GM15510 (cell line): ENCODE measurements around the gene DGAT2.

Source experiments
- POLR2A ChIP-seq: IDR thresholded peaks from 3 replicates; pipeline ENCODE4 v1.6.1; 2011; ENCODE audit warnings: borderline replicate concordance; ENCODE audit not compliant: insufficient read length; ENCODE audit errors: extremely low read depth

Gene DGAT2, protein sequence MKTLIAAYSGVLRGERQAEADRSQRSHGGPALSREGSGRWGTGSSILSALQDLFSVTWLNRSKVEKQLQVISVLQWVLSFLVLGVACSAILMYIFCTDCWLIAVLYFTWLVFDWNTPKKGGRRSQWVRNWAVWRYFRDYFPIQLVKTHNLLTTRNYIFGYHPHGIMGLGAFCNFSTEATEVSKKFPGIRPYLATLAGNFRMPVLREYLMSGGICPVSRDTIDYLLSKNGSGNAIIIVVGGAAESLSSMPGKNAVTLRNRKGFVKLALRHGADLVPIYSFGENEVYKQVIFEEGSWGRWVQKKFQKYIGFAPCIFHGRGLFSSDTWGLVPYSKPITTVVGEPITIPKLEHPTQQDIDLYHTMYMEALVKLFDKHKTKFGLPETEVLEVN

DNA sequence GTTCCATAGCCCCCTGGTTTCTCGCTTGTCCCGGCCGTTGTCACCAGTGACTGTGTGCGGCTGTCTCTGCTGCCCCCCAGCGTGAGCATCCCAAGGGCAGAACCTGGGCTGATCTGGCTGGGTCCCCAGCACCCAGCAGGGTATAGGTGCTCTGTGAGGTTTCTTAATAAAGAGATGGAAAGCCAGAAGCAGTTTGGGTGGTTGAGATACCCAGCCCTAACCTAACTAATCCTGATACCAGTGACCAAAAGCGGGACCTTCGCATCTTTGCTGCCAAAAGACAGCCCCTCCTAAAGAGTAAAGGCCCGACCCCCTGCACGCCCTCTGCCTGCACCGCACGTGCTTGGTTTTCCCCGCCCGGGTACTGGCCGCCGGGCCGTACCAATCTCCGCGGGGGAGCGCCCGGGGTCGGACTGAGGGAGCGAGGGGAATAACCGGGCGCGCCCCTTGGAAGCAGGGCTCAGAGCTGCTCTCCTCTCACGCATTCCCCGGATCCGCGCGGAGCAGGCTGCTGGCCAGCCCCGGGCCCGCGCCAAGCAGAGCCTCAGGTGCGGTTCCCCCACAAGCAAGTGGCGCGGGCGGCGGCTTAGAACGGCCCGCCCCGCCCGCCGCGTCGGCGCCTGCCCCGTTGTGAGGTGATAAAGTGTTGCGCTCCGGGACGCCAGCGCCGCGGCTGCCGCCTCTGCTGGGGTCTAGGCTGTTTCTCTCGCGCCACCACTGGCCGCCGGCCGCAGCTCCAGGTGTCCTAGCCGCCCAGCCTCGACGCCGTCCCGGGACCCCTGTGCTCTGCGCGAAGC lies at the start of gene DGAT2:
Gene DGAT2, plus strand, starts transcription at position 667 of the 797 bp plus-strand sequence. CDS start 214 bp downstream, outside the sequence.
- TF ChIP-seq POLR2A, result peak; percentile 78

DNA sequence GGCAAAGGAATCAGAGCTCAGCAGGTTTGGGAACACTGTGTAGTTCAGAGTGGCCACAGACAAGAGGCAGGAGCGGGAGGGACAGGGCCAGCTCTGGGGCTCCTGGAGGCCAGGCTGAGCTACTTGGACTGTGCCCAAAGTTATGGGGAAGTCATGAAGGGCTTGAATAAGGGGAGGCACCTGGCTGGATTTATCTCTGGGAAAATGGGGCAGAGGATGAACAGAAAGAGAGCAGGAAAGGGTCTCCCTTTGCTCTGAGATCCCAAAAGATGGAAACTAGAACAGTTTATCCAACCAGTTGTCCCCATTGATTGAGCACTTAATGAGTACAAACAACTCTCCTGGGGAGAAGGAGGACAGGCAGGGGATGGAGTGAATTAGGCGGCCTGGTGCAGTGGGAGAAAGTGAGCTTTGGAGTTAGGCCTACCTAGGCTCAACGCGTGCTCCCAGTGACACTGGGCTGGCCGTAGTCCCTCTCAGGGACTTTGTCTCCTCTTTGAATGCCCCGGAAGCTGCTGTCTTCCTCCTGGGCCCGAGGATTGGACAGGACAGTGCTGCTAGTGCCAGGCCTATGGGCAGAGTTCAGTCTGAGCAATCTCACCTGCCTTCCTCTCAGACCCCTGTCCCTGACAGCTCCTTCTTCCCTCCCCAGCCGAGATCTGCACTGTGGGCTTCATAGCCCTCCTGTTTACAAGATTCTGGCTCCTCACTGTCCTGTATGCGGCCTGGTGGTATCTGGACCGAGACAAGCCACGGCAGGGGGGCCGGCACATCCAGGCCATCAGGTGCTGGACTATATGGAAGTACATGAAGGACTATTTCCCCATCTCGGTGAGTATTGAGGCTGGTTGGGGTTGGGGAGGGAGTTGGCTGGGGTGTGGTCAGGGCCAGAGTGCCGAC lies 49.0 kb upstream of the DGAT2 start:
- no peak for TF ChIP-seq POLR2A

DNA sequence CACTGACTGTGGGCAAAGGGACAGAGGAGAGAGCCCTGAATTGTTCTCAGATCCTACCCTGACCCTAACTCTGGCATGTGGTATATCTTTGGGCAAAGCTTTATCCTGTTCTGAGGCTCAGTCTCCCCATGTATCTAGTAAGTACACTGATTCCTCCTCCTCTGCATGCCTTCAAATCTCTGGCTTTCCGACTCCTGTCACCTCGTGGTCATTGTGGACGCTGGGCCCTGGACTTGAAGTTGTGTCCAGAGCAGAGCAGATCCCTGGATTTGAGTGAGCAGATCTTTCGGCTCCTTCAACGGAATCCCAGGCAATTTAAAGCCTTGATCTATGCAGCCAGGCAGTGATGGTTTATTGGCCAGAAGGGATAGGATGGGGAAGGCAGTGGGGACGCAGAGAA lies 47.9 kb upstream of the DGAT2 start:
- TF ChIP-seq POLR2A, result no peak

DNA sequence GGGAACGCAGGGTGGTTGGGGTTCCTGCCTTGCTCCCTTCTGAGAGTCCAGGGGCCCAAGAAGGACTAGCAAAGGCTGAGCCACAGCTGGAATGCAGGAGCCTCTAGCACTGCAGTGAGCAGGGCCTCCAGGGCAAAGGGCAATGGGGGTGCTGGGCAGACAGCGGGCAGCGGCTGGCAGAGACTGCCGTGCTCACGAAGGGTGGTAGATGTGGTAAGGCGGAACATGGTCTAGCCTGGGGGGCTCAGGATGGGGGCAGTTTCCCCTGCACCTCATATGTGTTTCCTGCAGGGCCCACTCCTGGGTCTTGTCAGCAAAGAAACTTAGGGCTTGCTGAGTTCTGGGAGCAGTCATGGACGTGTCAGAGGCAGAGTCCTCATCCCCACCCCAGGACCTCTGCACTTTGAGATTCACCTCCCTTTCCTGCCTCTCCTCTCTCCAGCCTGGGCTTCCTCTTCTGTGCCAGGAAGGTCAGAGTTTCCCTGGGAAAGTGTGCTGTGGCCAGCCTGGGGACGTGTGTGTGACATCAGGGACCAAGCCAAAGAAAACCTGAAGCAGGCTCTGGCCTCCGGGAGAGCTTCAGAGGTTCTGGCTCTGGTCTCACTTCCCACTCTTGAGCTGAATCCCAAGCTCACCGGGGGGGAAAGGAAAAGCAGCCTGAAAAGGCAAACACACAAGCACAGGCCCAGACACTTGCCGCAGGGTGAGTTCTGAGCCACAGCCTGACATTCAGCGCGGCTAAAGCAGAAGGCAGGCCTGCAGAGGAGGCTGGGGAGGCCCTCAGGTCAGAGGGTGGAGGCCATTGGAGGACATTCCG lies 46.5 kb upstream of the DGAT2 start:
- TF ChIP-seq POLR2A, result no peak

- no peak for TF ChIP-seq POLR2A
Observed at GRCh38 chr11:75722669-75723042, 45.9 kb upstream of the DGAT2 start.

- no peak for TF ChIP-seq POLR2A
Observed at GRCh38 chr11:75725547-75726320, 42.8 kb upstream of the DGAT2 start.

DNA sequence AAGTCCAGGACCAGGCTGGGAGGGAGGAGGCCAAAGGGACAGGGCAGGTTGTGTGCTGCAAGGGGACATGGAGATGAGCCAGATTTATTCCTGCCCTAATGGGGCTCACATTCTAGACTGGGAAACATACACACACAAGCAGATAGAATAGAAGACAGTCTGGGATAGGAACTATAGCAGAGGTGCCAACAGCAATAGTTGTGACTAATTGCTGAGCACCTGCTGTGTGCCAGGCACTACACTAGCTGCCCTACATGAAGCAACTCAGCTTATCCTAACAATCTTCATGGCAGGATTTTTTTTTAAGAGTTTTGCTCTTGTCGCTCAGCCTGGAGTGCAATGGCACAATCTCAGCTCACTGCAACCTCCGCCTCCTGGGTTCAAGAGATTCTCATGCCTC lies 39.6 kb upstream of the DGAT2 start:
- TF ChIP-seq POLR2A, result no peak

DNA sequence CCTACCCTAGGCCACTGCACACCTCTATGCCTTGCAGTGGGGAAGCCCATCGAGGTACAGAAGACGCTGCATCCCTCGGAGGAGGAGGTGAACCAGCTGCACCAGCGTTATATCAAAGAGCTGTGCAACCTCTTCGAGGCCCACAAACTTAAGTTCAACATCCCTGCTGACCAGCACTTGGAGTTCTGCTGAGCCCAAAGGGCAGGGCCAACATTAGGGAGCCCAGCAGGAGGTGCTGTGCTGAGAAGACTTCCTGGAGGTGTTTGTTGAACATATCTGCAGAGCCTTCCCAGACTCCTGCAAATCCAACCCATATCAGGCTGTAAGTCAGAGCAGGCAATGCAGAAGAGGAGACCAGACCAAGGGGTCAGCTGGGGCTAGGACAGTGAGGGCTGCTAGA lies 37.5 kb upstream of the DGAT2 start:
- TF ChIP-seq POLR2A, result no peak

DNA sequence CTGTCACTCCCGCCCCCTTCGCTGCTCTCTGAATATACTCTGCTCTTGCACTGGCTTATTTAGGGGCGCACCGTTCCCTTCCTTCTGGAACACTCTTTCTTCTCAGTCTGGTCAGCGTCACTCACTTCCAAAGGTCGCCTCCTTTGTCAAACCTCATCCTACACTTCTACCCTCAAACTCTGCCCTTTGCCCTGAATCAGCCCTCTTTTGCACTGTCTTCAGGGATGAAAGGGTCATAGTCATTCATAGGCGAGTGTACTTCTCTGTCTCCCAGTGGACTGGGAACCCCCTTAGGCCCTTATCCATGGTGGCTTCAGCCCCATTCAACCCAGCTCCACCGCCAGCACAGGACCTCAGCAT lies 35.5 kb upstream of the DGAT2 start:
- TF ChIP-seq POLR2A, result no peak

GRCh38 chr11:75733431-75734107 lies 35.0 kb upstream of the DGAT2 start:
- no peak for TF ChIP-seq POLR2A

GRCh38 chr11:75734491-75735180 lies 33.9 kb upstream of the DGAT2 start:
- TF ChIP-seq POLR2A, result no peak

DNA sequence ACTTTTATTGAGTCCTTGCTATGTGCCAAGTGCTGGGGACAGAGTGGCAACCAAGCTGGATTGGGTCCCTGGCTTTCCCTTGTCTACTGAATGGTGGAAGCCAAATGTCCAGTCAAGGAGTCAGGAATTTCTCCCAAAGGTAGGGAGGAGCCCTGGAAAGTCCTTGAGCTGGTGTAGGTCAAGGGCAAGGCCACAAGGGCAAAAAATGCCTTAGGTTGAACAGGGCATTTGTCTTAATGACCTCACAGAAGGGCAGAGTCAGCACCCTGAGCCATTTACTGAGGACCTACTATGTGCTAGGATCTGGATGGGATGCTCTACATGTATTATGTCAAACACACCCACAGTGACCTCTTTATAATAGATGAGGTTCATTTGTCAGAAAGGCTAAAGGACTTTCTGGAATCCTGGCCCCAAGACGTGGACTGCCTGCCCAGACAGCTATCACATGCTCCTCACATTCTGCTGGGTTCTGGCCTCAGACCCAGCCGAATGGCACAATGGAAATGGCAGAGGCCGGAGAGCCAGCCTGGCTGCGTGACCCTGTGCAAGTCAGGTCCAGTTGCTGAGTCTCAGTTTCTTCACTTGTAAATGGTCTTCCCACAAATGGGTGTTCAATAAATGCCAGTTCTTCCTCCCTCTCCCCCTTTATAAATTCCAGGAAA lies 33.3 kb upstream of the DGAT2 start:
- TF ChIP-seq POLR2A, result no peak

DNA sequence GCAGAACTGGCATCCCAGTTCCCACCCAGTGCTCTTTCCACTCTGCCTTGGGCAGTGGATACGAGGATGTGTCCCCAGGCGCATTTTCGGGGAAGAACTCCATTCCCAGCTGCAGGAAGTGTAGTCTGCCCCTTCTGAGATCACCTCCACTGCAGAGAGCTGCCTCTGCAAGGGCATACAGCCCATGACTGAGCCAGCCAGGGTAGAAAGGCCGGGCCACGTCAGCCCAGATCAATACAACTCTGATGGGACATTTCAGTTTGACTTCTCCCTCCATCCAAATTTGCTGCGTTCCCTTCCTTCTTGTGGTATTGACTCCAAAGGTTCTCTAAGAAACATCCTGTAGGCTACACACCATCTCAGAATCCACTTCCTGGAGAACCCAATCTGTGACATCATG lies 31.3 kb upstream of the DGAT2 start:
- no peak for TF ChIP-seq POLR2A

- TF ChIP-seq POLR2A, result no peak
Observed at GRCh38 chr11:75740681-75741080, 27.9 kb upstream of the DGAT2 start.
